Stimulated activated CD4-positive, alpha-beta T cell treated with anti-CD3 and anti-CD28 coated beads, Interleukin-15, amount 100 ng/mL, for 24 hours (primary cell): ENCODE measurements around the gene TNS1.
A peak's percentile ranks its signal among the peaks of the same experiment; 100 is the strongest.

Experiments
- DNase-seq: peaks from one replicate; pipeline ENCODE4 v3.0.0-alpha.2; 2020

The TNS1 gene

DNA sequence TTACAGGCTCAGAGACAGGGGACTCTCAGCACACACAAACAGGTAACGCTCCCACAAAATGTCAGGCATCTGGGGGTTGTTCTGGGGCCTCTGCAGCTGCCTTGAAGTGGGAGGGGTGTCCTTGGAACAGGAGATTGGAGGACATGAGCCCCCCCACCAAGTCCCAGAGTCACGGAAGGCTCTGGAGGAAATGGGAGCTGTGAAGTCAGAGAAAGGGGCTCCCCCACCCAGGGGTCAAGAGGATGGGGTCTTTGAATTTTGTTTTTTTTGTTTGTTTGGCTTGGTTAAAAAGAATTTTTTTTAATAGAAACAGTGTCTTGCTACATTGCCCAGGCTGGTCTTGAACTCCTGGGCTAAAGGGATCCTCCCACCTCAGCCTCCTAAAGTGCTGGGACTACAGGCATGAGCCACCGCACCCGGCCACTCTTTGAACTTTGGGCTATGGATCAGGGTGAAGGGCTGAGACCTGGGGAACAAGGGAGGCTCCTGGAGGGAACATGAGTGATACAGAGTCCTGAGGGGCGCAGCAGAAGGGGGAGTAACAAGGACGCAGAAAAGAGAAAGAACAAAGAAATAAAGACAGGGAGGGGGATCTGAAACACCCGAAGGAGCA lies 46.8 kb downstream of the TNS1 start:
- DNase-seq = no peak

DNA sequence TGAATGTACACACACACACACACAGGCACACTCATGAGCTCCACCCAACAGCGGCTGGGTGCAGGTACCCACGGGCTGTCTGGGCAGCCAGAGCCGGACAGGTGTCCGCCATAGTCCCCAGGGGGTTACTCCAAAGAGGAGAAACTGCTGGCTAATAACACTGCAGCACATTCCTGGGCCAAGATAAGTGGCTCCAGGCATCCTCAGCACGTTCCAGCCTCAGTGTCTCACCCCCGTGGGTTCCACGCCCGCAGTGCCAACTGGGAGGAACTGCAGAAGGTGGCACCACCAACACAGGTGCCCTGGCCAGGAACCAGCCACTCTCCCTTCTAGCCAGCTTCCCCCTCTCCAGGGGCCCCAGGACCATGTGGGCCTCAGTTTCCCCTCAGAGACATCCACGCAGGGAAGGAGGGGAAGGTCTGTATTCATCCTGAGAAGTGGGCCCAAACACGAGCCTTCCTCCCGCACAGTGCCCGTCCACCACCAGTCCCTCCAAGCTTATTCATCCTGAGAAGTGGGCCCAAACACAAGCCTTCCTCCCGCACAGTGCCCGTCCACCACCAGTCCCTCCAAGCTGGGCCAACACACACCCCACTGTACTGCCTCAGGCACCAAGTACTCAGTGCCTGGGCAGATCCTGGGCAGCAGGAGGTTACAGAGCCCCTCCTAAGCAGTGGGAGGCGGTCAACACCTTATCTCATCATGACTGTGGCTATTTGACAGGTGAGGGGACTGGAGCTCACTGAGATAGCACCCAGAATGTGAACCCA lies 47.6 kb downstream of the TNS1 start:
- DNase-seq = no peak

DNA sequence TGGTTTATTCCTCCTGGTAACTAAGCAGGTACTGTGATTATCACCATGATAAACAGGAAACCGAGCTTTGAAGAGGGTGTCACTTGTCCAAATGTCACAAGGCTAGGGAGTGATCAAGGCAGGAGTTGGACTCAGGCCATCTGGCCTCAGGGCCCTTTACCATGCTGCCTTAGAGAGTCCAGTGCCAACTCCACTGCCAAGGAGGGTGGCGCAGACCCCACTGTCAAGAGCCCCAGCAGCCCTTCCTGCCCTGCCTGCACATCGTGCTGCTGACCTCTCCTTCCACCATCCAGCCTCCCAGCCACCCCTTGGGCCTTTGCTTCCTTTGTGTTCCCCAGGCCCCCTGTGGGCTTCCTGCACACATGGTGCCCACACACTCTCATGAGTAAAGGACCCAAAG lies 48.3 kb downstream of the TNS1 start:
- DNase-seq = no peak

DNA sequence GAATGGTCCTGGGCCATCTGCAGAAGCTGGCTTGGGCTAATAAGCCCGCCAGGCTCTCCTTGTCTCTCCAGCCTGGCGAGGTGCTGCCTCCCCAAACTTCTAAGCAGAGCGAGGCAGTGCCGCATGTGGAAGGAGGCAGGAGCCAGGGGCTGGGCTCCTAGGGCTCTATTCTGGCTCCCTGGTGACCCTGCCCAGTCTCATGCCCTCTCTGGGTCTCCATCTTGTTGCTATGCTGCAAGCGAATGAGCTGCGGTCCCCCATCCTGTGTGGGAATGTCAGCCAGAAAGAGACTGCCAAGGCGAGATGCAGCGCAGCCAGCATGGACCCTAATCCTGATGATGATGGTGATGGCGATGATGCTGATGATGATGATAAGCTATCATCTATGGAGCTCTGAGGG lies 48.7 kb downstream of the TNS1 start:
- no peak for DNase-seq

DNA sequence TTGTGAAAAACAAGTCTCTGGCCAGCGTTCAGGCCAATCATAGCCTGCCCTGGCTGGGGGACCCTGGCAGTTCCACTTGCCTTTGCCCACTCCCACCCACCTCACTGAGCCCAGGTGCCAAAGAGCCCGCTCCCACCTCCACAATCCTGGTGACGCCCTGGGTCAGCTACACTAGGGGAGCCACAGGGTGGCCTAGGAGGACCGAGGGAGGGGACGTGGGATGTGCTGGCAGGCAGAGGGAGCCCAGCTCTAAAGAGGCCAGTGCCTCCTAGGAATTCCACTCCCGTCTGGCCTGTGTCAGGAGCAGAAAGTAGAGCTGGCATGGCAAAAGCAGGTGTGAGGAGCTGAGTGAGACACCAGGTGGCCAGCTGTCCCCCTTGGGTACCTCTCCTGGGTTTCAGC lies 49.3 kb downstream of the TNS1 start:
- DNase-seq = no peak

DNA sequence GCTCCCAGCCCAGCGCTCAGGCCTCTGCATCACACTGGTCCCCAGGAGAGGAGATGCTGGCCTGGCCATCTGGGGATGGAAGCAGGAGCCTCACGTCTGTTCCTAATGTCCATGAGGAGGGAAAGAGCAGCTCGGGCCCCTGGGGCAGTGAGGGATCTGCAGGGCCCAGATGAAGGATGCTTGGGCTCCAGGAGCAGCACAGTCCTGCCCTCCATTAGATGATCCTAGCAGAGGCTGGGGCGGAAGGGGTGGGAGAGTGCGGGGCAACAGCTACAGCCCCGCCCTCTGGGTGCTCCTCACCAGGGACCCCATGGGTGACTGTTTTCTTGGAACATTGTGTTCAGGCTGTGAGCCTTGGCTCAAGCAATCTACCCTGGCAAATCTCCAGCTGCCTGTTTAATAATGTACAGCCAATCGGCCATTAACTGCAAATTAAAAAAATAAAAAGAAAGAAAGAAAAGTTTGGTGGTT lies 49.7 kb downstream of the TNS1 start:
- no peak for DNase-seq

DNA sequence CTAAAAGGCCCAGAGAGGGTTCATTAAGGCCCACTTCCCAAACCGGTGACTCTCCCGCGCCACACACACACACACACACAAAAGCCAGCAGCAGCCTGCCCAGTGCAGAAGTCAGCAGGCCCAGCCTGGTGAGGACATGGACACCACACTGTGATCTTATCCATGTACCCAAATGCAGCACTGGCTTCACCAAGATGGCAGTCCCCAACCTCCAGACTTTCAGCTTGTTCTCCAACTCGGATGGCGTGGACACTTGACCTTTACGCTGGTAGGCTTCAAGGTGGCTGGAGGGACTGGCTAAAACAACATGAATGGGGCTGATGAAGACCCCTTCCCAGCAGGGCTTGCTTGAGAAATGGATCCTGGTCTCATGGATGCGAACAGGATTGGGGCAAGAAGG lies 50.4 kb downstream of the TNS1 start:
- no peak for DNase-seq

DNA sequence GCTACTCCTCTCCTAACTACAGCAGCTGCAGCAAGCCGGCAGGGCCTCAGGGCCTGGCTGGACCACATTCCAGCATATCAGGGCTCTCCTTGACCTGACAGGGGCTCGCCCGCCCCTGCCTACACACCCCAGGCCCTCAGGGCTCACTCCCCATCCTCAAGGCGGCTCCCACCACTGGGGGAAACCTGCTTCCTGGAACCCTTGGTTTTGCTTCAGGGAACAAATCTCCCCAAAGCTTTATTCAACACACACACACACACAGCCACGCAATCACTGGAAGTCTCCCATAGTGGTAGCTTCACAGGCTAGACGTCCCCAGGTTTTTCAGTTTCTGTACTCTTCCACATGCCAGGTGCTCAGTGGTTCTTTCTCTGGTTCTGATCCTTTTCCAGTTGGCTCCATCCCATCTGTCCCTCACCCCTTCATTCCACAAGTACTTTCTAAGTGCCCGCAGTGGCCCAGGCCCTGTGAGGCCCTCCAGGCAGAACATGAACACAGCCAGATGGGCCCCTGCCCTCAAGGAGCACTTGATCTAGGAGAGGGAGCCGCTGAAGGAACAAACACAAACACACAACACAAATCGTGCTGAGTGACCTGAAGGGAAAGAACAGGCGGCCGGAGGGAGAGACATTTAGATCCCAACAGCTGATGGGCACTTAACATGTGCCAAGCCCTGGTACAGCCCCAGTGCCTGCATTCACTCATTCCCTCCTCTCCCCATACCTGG lies 51.1 kb downstream of the TNS1 start:
- no peak for DNase-seq

DNA sequence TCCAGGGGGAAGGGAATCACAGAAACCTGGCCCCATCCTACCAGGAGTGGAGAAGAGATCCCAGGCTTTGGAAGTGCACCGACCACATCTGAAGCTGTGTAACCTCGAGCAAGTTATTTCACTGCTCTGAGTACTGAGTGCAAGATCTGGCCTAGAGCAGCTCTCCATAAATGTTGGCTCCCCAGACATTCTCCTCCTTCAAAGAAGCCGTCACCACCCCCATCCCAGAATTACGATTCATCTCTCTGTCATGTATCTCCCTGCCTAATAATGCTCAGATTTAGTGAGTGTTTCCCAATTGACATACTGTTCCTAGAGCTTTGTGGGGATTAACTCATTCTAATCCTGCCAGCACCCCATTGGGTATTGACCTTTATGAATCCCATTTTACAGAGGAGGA lies 51.7 kb downstream of the TNS1 start:
- no peak for DNase-seq

DNA sequence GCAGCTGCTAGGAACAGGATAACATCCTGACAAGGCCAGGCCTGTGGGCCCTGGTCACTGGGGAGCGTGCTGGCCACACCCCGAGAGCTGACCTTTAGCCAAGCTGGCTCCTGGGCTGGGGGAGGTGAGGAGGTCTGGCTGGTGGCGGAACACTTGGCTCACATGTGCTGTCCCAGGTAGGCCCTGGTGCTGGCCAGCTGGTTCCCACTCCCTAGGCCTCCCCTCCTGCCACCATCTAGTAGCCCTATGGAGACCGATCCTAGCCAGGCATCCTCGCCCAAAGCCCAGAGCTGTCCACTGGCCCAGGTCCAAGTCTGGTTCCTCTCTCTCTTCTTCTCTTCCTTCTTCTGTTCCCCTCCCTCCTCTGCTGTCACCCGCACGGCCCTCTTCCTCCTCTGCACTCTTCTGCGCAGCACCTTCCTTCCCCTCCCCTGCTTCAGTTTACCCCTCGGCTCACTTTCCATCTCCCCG lies 52.4 kb downstream of the TNS1 start:
- DNase-seq = no peak

DNA sequence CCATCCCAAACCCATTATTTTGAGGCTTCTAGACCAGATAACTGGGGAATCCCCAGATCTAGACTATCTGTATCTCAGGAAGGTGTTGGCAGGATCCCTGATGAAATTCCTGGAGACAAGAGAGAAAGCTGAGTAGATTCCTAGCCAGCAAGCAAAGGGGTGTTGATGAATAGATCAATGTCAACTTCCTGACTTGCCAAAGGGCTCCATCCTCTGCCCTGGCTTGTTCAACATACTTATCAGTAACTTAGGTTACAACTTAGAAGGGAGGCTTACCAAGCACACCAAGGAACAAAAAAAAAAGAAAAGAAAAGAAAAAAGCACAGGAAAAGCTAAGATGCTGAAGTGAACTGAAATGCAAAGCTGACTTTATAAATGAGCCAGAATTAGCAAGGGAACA lies 53.3 kb downstream of the TNS1 start:
- DNase-seq = no peak

DNA sequence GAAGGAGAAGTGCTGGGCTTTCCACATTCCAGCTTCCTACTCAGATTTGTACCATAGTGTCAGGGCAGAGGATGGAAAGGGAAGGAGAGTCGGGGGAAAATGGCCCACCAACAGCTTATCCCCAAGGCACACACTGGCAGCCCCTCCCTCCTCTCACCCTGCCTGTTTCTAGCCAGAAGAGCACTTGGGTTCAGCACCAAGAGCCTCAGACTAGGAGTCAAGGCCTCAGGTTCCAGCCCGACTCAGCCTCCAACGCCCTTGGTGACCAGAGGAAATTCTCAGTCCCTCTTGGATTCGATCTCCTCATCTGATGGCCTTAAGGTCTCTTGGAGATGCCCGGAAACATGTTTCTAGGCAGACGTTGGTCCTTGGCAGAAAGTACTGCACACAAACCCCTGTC lies 53.9 kb downstream of the TNS1 start:
- DNase-seq = no peak

DNA sequence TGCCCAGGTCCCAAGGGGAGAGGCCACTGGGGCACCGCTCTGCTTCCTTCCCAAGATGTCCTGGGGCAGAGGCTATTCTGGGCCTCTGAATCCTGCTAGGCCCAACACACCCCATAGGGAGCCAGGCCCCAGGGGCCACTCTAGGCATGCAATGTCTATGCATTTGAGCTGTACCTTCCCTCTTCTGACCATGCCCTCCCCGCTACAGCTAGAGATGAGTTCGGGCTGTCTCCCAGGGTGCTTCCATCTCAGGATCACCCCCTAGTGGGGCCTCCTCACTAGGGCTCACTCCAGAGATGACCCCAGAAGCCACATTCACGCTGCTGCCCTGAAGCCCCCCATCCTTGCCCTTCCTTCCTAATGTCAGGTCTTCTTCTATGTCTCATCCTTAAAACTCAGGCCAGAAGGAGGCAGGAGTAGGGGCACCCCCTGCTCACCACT lies 54.4 kb downstream of the TNS1 start:
- DNase-seq = no peak

DNA sequence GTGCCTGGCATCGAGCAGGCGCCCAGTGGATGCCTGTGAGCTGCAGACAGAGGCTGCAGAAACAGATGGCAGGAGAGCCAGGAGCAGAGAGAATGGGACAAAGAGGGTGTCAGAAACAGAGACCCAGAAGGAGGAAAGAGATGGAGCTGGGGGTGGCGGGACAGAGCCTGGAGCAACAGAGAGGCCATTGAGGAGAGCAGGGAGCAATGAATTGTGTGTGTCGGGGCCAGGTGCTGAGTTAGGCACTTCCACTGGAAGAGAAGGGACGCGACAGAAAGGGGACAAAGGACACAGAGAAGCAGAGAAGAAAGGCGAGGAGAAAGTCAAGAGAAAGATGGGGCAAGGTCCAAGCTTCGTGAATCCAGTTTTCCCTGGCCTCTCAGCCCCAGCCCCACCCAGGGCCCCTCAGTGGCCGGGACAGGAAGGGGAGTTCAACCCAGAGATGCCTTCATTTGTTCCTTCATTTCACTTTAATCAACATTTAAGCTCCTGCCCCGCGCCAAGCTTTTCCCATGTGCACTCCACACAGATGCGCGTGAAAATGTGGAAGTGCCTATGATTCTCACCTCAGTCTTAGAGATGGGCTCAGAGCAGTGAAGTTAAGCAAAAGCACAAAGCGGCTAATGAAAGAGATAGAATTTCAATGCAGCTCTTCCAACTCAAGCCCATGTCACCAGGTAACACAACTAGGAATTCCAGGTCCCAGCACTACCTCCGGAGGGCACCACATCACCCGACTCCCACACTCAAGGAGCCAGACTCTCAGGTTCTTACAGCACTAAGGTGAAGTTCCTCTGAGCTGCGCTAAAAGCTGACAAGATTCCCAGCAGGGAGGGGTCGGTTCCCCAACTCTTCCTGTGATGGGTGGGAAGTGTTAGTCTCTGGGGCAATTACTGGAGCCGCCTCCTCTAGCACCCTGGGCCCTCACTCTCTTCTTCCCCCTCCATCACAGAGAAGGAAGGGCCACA lies 55.1 kb downstream of the TNS1 start:
- DNase-seq = no peak

DNA sequence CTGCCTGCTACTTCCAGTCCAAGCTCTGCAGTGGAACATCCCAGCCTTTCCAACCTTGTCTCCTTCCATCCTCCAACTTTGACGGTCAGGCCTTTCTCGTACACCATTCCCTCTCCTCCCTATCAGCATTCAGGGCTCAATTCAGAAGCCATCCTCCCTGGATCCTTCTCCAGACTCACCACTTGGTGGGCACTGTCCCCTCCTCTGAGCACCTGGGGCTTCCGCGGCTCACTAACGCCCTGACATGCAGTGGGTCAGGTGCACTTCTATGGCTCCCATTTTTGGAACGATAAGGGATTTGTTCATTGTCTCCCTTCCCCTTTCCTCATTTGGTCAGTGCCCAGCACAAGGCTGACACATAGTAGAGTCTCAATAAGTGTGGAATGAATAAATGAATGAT lies 56.7 kb downstream of the TNS1 start:
- DNase-seq = no peak

DNA sequence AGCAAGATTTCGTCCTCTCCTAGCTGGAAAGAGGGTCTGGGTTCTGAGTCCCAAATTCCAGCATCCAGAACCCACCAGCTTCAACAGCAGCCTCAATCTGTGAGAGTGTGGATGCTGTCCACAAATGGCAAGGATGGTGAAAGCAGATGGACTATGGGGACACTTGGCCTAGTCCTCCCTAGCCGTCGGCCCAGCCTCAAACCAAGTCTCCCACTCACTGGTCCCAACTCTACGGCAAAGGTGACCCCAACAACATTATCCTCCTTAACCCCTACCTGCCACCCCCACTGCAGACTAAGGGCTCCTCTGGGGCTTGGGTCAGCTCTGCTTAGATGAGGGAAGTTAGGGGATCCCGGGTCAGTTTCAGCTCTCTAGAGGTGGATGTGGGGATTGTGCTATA lies 57.3 kb downstream of the TNS1 start:
- DNase-seq = no peak

DNA sequence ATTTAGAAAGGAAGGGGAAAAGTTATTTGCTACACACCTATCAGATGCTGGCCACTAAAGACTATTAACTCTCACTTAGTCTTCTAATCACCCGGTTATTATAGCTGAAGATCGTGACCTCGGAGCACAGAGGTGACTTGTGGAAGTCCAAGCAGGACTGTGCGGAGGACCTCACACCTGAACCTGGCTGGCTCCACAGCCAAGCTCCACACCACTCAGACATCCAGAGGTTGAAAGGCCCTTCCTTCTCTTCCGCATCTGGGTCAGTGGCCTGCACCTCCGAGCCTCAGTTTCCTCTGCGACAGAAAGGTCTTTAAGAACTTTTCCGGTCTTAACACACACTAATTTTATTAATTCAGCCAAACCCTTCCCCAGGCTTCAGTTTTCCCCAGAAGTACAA lies 57.9 kb downstream of the TNS1 start:
- no peak for DNase-seq

DNA sequence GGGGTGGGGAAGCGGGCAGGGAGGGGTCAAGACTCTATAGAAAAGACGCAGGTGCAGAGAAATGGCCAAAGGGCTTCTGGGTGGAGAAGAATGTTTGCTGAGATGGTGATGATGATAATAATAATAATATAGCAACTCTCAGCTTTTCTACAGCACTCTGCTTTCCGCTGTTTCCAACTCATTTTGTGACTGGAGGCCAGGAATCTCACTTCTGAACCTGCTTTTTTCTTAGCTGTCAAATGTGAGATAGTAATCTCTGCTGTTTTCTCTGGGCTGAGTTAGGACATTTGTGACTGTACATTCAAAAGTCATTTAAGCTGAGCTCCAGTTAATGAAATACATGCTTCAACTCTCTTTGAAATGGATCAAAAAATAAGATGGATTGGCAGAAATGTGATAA lies 58.4 kb downstream of the TNS1 start:
- no peak for DNase-seq

DNA sequence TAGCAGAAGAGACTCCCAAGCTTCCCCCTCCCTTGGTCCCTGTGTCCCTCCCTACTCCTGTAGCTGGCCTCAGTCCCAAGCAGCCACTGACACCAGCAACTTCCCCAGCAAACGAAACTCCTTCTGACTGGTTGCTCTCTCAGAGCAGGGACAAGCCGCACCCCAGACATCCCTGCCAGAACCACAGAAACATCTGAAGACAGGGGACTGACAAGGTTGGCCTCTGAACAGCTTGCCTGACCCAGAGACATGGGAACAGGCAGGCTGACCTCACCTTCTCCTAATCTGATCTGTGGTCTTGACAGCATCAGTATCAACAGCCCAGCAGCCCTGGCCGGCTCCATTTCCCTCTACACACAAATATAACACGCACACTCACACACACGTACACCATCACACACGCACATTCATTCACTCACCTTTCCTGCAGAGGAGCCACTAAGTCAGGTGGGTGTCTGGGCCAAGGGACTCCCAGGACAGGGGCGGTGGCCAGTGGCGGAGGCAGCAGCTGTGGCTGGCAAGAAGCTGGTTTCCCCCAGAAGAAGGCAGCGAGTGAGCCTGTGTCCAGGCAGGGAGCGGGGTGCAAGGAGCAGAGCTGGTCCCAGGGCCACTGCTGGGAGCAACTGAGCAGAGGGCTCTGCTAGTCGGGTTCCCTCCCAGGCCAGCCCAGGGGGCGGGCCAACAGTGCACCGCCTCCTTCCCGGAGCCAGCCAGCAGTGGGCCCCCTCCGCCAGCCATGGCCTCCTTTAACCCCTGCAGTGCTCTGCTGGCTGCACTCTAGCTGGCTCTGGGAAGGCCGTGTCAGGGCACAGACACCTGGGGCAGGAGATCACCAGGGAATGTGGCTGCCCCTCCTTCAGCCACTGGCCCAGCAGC lies 59.1 kb downstream of the TNS1 start:
- DNase-seq = peak; percentile 14

DNA sequence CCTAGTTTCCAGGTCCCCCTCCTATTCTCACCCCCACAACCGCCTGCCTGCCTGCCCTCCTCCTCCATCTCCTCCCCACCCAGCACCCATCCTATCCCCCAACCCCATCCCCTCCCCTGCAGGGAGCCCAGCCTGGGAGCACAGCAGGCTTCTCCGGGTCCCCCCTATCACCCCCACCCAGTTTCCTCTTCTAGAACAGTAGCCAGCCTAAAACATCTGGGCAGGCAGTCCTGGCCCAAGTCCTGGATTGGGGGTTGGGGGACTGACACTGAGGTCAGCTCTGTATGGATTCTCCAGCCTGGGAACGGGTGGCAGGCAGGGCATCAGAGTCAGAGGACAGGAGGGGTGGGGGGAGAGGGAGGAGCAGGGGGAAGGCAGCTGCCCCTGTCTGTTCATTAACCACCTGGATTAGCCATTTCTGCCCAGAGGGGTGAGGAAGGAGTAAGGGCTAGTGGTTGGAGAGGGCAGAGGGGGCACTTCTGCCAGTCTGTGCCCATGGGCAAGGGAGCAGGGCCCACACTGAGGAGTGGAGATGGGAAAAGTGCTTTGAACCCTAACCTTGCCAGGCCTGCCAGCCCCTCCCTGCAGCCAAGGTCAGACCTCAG lies 60.0 kb downstream of the TNS1 start:
- DNase-seq = no peak
